HepG2 (cell line): ENCODE results near the gene TMCO6. TPM values are rescaled to one million over a fixed set of nuclear protein-coding genes. Genes with fewer than 3 reads are reported as not detected.
A peak's percentile ranks its signal among the peaks of the same experiment; 100 is the strongest.

Experiments used
- ARHGAP35 ChIP-seq: sonication (generic); formaldehyde crosslinking; IDR thresholded peaks from 2 replicates; pipeline ENCODE4 v1.9.0; 2022; ENCODE audit warnings: mild to moderate bottlenecking, inconsistent platforms, moderate library complexity, missing genetic modification reagents, borderline replicate concordance
- BATF2 ChIP-seq: sonication (generic); formaldehyde crosslinking; IDR thresholded peaks from 2 replicates; pipeline ENCODE4 v1.8.0; 2022; ENCODE audit warnings: mild to moderate bottlenecking, missing genetic modification reagents, moderate library complexity
- FOXA1 ChIP-seq, 2 experiments: fragments of 450-650 bp in 1 of 2; sonication (generic) in 1 of 2; formaldehyde crosslinking in 1 of 2; IDR thresholded peaks; 2 replicates each; pipeline versions ENCODE4 v1.4.0 to v1.6.1; 2016 to 2020; ENCODE audit warnings: missing genetic modification reagents in 1 of 2
- GPBP1L1 ChIP-seq: sonication (generic); formaldehyde crosslinking; IDR thresholded peaks from 2 replicates; pipeline ENCODE4 v1.5.0; 2020; ENCODE audit warnings: mild to moderate bottlenecking, missing genetic modification reagents
- KDM5B ChIP-seq: sonication (generic); formaldehyde crosslinking; IDR thresholded peaks from 2 replicates; pipeline ENCODE4 v1.4.0; 2020; ENCODE audit warnings: missing genetic modification reagents, mild to moderate bottlenecking, borderline replicate concordance
- NFIC ChIP-seq: IDR thresholded peaks from 2 replicates; pipeline ENCODE4 v1.6.1; 2012; ENCODE audit warnings: mild to moderate bottlenecking, low read length, inconsistent platforms
- NFKBIZ ChIP-seq: IDR thresholded peaks from 2 replicates; pipeline ENCODE4 v1.6.1; 2018; ENCODE audit warnings: missing genetic modification reagents, missing compliant biosample characterization
- NFRKB ChIP-seq: fragments of 450-650 bp; IDR thresholded peaks from 2 replicates; pipeline ENCODE4 v1.6.1; 2017
- POLR2A ChIP-seq, 2 experiments: IDR thresholded peaks; 2 replicates each; pipeline ENCODE4 v1.6.1; 2011; ENCODE audit warnings: low read depth in 2 of 2, low read length in 2 of 2, mild to moderate bottlenecking in 1 of 2, moderate library complexity in 1 of 2; ENCODE audit not compliant: insufficient read depth in 1 of 2
- RBM22 ChIP-seq: fragments of 200-400 bp; formaldehyde crosslinking; optimal IDR thresholded peaks from 2 replicates; pipeline ENCODE3; 2017; ENCODE audit warnings: mild to moderate bottlenecking, low read length, moderate library complexity
- REST ChIP-seq, 2 experiments: IDR thresholded peaks; 2 replicates each; pipeline ENCODE4 v1.6.1; 2011 to 2012; ENCODE audit warnings: low read length in 2 of 2, borderline replicate concordance in 1 of 2, low read depth in 1 of 2, mild to moderate bottlenecking in 1 of 2, moderate library complexity in 1 of 2
- RXRB ChIP-seq: IDR thresholded peaks from 2 replicates; pipeline ENCODE4 v1.6.1; 2016; ENCODE audit warnings: borderline replicate concordance, missing genetic modification reagents, missing compliant biosample characterization
- SNAPC5 ChIP-seq: sonication (generic); formaldehyde crosslinking; IDR thresholded peaks from 2 replicates; pipeline ENCODE4 v1.8.1; 2023; ENCODE audit warnings: mild to moderate bottlenecking, missing genetic modification reagents, borderline replicate concordance
- TFDP1 ChIP-seq: IDR thresholded peaks from 2 replicates; pipeline ENCODE4 v1.6.1; 2016; ENCODE audit warnings: missing compliant biosample characterization, missing genetic modification reagents, borderline replicate concordance
- ZNF329 ChIP-seq: sonication (generic); formaldehyde crosslinking; IDR thresholded peaks from 2 replicates; pipeline ENCODE4 v1.9.0; 2021; ENCODE audit warnings: low read depth, mild to moderate bottlenecking, missing genetic modification reagents
- ZNF644 ChIP-seq: IDR thresholded peaks from 2 replicates; pipeline ENCODE4 v1.6.1; 2016; ENCODE audit warnings: low read depth
- ZNF720 ChIP-seq: sonication (generic); formaldehyde crosslinking; IDR thresholded peaks from 2 replicates; pipeline ENCODE4 v1.4.0; 2020; ENCODE audit warnings: missing genetic modification reagents
- ZNF775 ChIP-seq: sonication (generic); formaldehyde crosslinking; IDR thresholded peaks from 2 replicates; pipeline ENCODE4 v1.4.0; 2020; ENCODE audit warnings: missing genetic modification reagents, mild to moderate bottlenecking, moderate library complexity, borderline replicate concordance
- ZNF780A ChIP-seq: sonication (generic); formaldehyde crosslinking; IDR thresholded peaks from 2 replicates; pipeline ENCODE4 v1.8.0; 2022; ENCODE audit warnings: mild to moderate bottlenecking, missing genetic modification reagents, moderate library complexity
- ZSCAN31 ChIP-seq: sonication (generic); formaldehyde crosslinking; IDR thresholded peaks from 2 replicates; pipeline ENCODE4 v1.5.0; 2020; ENCODE audit warnings: low read depth, mild to moderate bottlenecking, missing genetic modification reagents
- polyA plus RNA-seq, 8 experiments: library from polyadenylated mRNA; depleted of rRNA in 3 of 8; stranded (reverse) in 7 of 8; unstranded in 1 of 8; fragments of >200 nt; fragmentation: Illumina TruSeq in 4 of 8; extraction: Trizol in 4 of 8; gene quantifications; 2 replicates each; pipeline versions ENCODE4 v1.2.1 to v1.2.3, GENCODE V29; 2011 to 2016; ENCODE audit warnings: low read depth in 4 of 8, missing spikeins in 1 of 8, mixed read lengths in 1 of 8; ENCODE audit not compliant: insufficient read depth in 1 of 8
- total RNA-seq, 5 experiments: library from RNA; depleted of rRNA; stranded (reverse); fragments of >200 nt; fragmentation: Illumina TruSeq; extraction: Trizol; gene quantifications; 2 replicates each; pipeline ENCODE4 v1.2.3, GENCODE V29; 2016; ENCODE audit warnings: low read depth in 1 of 5

The TMCO6 gene
- total and polyA plus RNA-seq, 2 of the 13 experiments (the other 11 are each of a cell fraction or from before 2014, with no cell fraction given), result 16.6 to 28.2 TPM

GRCh38 chr5:140690941-140691924, 52.0 kb downstream of the TMCO6 start, which contains the start of the genes HARS1 and HARS2 (continued):
- TF ChIP-seq FOXA1 (IDR thresholded peaks at IDR 0.05), result no peak
- 0 out of 2 replicates have a peak, but pooled peaks have one; percentile 27 for TF ChIP-seq FOXA1 (CRISPR knock-in tag; IDR thresholded peaks at IDR 0.05)
- TF ChIP-seq NFKBIZ (CRISPR knock-in tag), result peak; percentile 26; the same call in 1 of the 2 replicates
- peak; percentile 89 for TF ChIP-seq BATF2 (CRISPR knock-in tag)
- TF ChIP-seq RBM22, result no peak
- TF ChIP-seq ARHGAP35 (CRISPR knock-in tag), result peak; percentile 76; the same call in 1 of the 2 replicates
- TF ChIP-seq REST (IDR thresholded peaks at IDR 0.05; ENCODE audit: borderline replicate concordance in 1 of 2, low read depth in 1 of 2, low read length in 2 of 2), result no peak; a peak in 1 of 4 replicates
- 0 out of 2 replicates have a peak, but pooled peaks have one; percentile 16 for TF ChIP-seq NFIC
- no peak for TF ChIP-seq ZNF644 (CRISPR knock-in tag)
- TF ChIP-seq ZSCAN31 (CRISPR knock-in tag), result peak; percentile 89; the same call in 1 of the 2 replicates
- no peak for TF ChIP-seq ZNF329 (CRISPR knock-in tag)
- TF ChIP-seq ZNF775 (CRISPR knock-in tag), result no peak
- TF ChIP-seq GPBP1L1, result no peak
- TF ChIP-seq RXRB (CRISPR knock-in tag), result no peak
- TF ChIP-seq ZNF780A (CRISPR knock-in tag), result peak; percentile 84
- peak; percentile 95 for TF ChIP-seq KDM5B (CRISPR knock-in tag)
- TF ChIP-seq NFRKB, result no peak
- TF ChIP-seq POLR2A (IDR thresholded peaks at IDR 0.05; ENCODE audit: insufficient read depth in 1 of 2, low read depth in 2 of 2, low read length in 2 of 2), result peak; percentile 82 to 96
- TF ChIP-seq ZNF720 (CRISPR knock-in tag), result 0 out of 2 replicates have a peak, but pooled peaks have one; percentile 58
- no peak for TF ChIP-seq SNAPC5 (CRISPR knock-in tag)
- no peak; the same call in 1 of the 2 replicates for TF ChIP-seq TFDP1 (CRISPR knock-in tag)
